GM12873 (cell line): ENCODE results near the gene PDE4C.
A peak's percentile ranks its signal among the peaks of the same experiment; 100 is the strongest.

Experiments used
- TF ChIP-seq, protein P1 (sequence below): IDR thresholded peaks from 2 replicates; pipeline ENCODE4 v1.5.1; 2012; ENCODE audit warnings: low read depth, mild to moderate bottlenecking, moderate library complexity, low read length, control low read depth; ENCODE audit not compliant: insufficient read depth; ENCODE audit errors: missing control alignments

PDE4C gene

DNA sequence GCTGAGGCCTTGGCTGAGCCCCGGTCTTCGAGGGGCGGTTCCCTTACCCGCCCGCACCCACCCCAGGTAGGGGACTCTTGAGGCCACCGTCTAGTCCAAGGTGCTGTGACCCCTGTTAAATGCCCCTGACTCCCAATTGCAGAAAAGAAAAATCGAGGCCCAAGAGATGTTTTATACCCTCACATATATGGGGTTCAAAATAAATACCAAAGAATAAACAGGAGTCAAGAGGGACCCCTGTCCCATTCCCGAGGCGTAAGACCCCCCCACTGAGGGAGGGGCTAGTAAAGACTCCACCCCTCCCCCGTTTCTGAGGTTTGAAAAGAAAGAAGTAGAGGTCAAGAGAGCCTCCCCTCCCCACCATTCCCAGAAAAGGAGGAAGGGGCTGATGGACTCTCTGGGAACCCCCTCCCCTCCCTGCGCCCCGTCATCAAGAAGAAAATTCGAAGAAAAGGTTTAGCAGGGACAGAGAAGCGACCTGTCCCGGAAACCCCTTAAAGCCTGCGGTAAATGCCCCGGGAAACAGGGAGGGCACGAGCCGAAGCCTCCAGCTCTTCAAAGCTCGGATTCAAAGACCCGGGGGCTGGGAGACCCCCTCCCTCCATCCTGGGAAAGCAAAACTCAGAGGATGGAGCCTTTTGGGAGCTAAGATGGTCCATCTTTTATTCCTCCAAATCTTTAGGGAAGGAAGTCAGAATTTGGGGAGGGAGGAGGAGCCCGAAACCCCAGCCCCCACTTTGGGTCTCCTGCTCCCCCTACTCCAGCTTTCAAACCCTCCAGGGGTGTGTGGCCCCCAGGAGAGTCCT is 21.6 kb downstream of the PDE4C start:
- TF ChIP-seq, protein P1, sequence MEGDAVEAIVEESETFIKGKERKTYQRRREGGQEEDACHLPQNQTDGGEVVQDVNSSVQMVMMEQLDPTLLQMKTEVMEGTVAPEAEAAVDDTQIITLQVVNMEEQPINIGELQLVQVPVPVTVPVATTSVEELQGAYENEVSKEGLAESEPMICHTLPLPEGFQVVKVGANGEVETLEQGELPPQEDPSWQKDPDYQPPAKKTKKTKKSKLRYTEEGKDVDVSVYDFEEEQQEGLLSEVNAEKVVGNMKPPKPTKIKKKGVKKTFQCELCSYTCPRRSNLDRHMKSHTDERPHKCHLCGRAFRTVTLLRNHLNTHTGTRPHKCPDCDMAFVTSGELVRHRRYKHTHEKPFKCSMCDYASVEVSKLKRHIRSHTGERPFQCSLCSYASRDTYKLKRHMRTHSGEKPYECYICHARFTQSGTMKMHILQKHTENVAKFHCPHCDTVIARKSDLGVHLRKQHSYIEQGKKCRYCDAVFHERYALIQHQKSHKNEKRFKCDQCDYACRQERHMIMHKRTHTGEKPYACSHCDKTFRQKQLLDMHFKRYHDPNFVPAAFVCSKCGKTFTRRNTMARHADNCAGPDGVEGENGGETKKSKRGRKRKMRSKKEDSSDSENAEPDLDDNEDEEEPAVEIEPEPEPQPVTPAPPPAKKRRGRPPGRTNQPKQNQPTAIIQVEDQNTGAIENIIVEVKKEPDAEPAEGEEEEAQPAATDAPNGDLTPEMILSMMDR, result no peak

DNA sequence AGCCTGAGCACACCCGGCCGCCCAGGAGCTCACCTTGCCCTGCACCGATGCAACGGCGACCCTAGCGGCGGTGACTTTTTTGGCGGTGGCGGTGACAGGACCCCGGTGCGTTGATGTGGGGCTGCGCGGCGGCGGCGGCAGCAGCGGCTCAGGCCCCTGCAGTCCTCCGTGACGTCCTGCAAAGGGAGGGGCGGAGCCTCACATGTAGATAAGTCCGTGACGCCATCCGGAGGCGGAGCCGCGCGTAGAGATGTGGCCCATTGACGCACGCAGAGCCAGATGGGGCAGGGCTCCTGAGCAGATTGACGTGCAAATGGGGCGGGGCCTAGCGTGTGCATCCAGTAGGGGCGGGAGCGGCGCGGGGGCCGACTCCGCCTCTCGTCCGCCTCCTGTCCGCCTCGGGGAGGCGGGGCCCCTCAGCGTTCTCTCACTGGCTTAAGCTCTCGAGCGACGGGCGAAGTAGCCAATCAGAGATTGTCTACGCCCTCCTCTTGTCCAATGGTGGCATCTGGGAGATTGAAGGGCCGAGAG is 22.3 kb downstream of the PDE4C start, which contains the start of gene RAB3A:
RAB3A (minus strand) TSS at position 180 of the 531 bp plus-strand sequence. CDS start 1,302 bp downstream, outside the sequence.
- TF ChIP-seq, protein P1, result no peak

DNA sequence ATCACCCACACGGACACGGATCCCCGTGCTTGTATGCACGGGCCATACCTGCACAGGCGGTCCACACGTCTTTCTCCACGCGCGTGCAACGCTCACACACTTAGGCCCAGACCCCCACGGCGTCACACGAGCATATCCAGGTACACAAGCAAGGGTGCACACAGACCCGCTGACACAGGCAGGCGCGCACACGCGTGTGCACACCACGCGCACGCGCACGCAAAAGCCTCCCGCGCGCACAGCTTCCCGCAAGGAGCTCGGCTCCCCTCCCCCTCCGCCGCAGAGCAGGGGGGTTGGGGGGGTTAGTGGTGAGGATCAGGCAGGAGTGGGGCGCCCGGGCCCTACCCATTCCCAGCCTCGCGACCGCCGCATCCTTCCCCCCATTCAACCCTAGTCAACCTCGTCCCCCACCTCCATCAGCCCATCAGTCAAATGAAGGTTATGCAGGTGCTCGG is 22.8 kb downstream of the PDE4C start:
- TF ChIP-seq, protein P1, result no peak

DNA sequence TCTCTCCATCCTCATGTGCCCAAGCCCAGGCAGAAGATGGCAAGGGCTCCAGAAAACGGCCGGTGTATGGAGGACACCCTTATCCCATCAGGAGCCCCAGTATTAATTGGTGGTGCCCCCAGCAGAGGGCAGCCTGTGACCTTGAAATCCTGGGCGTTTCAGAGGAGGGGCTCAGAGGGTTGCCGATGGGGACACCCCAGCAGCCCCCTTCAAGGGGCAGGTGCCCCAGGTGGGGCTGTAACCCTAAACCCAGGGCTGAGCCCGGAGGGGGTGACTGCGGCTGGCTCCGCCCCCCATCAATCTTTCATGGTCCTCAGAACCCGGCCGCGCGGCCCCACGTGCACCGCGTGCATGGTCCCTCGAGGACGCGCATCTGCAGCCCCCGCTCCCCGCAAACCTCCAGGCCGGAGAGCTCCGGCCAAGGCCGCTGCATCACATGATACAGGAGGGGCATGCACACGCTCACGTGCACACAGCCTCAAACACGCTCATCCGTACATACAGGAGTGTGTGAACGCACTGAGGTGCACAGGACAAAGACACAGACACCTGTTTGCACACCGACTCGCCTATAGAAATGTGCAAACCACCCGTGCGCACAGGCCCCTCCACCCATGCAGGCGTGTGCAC is 23.3 kb downstream of the PDE4C start:
- TF ChIP-seq, protein P1, result peak; percentile 46

DNA sequence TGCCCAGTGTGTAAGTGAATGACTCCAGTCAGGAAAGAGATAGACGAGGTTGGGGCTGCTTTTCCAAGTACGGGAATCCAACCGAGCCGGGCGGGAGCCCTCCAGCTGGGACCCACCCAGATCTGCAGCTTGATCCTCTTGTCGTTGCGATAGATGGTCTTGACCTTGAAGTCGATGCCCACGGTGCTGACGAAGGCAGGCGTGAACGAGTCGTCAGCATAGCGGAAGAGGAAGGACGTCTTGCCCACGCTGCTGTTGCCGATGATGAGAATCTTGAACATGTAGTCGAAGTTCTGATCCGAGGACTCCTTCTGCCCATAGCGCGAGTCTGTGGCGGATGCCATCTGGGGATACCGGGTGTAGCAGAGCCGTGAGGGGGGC is 23.9 kb downstream of the PDE4C start:
- TF ChIP-seq, protein P1, result no peak

DNA sequence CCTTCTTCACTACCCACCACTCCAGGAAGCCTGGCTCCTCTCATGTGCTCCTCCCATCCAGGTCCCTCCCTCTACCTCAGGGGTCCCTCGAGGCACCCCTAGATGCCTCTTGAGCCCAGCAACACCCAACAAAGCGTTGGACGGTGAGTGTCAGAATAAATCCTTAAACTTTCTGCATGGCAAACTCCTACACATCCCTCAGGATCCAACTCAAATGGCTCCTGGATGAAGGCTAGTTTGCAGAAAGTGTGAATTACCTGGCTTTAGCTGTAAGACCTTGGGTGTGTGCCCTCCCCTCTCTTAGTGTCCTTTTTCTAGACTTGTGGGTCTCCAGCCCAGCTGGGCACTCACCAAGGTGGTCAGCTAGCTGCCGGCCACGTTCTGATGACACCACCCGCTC is 27.9 kb downstream of the PDE4C start:
- TF ChIP-seq, protein P1, result no peak

DNA sequence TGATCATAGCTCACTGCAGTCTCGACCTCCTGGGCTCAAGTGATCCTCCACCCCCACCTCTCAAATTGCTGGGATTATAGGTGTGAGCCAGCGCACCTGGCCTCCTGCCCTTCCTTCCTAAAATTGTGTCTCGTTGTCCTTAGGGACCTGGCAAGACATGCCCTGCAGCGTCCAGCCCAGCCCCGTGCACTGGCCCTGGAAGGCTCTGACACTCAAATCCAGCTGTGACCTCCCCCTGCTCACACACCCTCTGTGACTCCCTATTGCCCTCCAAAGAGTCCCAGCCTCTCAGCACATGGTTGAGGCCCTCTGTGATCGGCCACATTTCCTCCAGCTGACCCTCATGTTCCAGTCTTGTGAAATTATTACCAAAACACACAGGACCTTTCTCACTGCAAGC is 28.3 kb downstream of the PDE4C start:
- TF ChIP-seq, protein P1, result no peak
